Omental fat pad (tissue), 4 donors: ENCODE results near the gene KPNB1. TPM values are rescaled to one million over a fixed set of nuclear protein-coding genes. Genes with fewer than 3 reads are reported as not detected.

Source experiments
- ATAC-seq: fragments of 150-250 bp; one replicate; pipeline ENCODE4 v1.9.1; 2016; ENCODE audit warnings: mild to moderate bottlenecking, moderate library complexity; ENCODE audit not compliant: low FRiP score
- DNase-seq: peaks from one replicate; pipeline ENCODE4 v3.0.0-alpha.2; 2019; ENCODE audit warnings: low spot score
- CTCF ChIP-seq, 3 donors: fragments of 450-650 bp; IDR thresholded peaks; one replicate each; pipeline ENCODE4 v1.5.1; 2016 to 2017; ENCODE audit warnings: antibody characterized with exemption in 3 of 3, mild to moderate bottlenecking in 3 of 3, moderate library complexity in 2 of 3
- total RNA-seq, 4 donors: library from RNA; depleted of rRNA; stranded (reverse); fragments of >200 nt; gene quantifications; one replicate each; pipeline ENCODE4 v1.1.0, GENCODE V29; 2016

The KPNB1 gene
- total RNA-seq, 4 donors from 2014 or later, result 193 to 335 (median 207) TPM

GRCh38 chr17:47628014-47628566 lies 21.6 kb upstream of the KPNB1 start:
- TF ChIP-seq CTCF (IDR thresholded peaks at IDR 0.05), result no peak
- DNase-seq (no peak), ATAC-seq (no peak)

GRCh38 chr17:47629826-47630225 lies 19.9 kb upstream of the KPNB1 start:
- no peak for TF ChIP-seq CTCF (IDR thresholded peaks at IDR 0.05)

GRCh38 chr17:47630614-47631013 lies 19.1 kb upstream of the KPNB1 start:
- DNase-seq (no peak), ATAC-seq (no peak)
- TF ChIP-seq CTCF (IDR thresholded peaks at IDR 0.05), result no peak

More at GRCh38 chr17:47629826-47630225, 19.9 kb upstream of the KPNB1 start:
- DNase-seq, result no peak
- no peak for ATAC-seq

GRCh38 chr17:47632991-47633390 lies 16.7 kb upstream of the KPNB1 start:
- ATAC-seq (no peak), DNase-seq (no peak)
- TF ChIP-seq CTCF (IDR thresholded peaks at IDR 0.05), result no peak

GRCh38 chr17:47633996-47634395 lies 15.7 kb upstream of the KPNB1 start:
- DNase-seq, result no peak
- ATAC-seq, result no peak
- no peak for TF ChIP-seq CTCF (IDR thresholded peaks at IDR 0.05)

- no peak for TF ChIP-seq CTCF (IDR thresholded peaks at IDR 0.05)
- ATAC-seq (no peak), DNase-seq (no peak)
These were observed 14.8 kb upstream of the KPNB1 start for GRCh38 chr17:47634870-47635269.

GRCh38 chr17:47635734-47636133 lies 14.0 kb upstream of the KPNB1 start:
- ATAC-seq (no peak), DNase-seq (no peak)
- no peak for TF ChIP-seq CTCF (IDR thresholded peaks at IDR 0.05)
